Stimulated activated CD8-positive, alpha-beta memory T cell treated with anti-CD3 and anti-CD28 coated beads, Interleukin-12 subunit alpha, Interleukin-12 subunit beta, amount 100 ng/mL, for 24 hours (primary cell): ENCODE data around the gene CD320.

Experiments
- DNase-seq: peaks from one replicate; pipeline ENCODE4 v3.0.0-alpha.2; 2020; ENCODE audit errors: extremely low read depth

The CD320 gene

GRCh38 chr19:8255426-8256125 lies 52.6 kb downstream of the CD320 start:
- DNase-seq = no peak

- no peak for DNase-seq
Observed at GRCh38 chr19:8254286-8255001, 53.7 kb downstream of the CD320 start.

- DNase-seq = no peak
Observed at GRCh38 chr19:8253678-8254077, 54.5 kb downstream of the CD320 start.

- peak; percentile 57 for DNase-seq
Observed at GRCh38 chr19:8252922-8253589, 55.1 kb downstream of the CD320 start.
